ENCODE results near the gene SOX5. TPM values are rescaled to one million over a fixed set of nuclear protein-coding genes. Genes with fewer than 3 reads are reported as not detected.

SOX5 gene
- total and polyA plus RNA-seq, 5 donors, result 1.9 to 14.3 (median 10.0) TPM

- Histone ChIP-seq H3K4me1 (ENCODE audit: control insufficient read depth, insufficient read depth, low read length) (no peaks in the 10 kb centered on the region), H3K27me3 (ENCODE audit: control insufficient read depth, insufficient read depth) (no peaks in the 10 kb centered on the region), H3K4me3 (ENCODE audit: low read length) (no peak overlapping the region), H3K27ac (ENCODE audit: low read length) (no peak overlapping the region), H3K9me3 (ENCODE audit: control insufficient read depth, low read length) (no peaks in the 10 kb centered on the region)
- WGBS, result 96% methylated on average over 2 of the region's 2 CpGs
- DNase-seq (no peak), ATAC-seq (no peak)
- intact Hi-C loops (cut with DNase I), result no loop called here
Measured at GRCh38 chr12:23945249-23945648, 4.2 kb downstream of the SOX5 start.

- intact Hi-C loops (cut with DNase I), result no loop called here
- Histone ChIP-seq H3K9me3 (ENCODE audit: control insufficient read depth, low read length) (no peaks in the 10 kb centered on the region), H3K4me1 (ENCODE audit: control insufficient read depth, insufficient read depth, low read length) (no peaks in the 10 kb centered on the region), H3K27me3 (ENCODE audit: control insufficient read depth, insufficient read depth) (no peaks in the 10 kb centered on the region), H3K4me3 (ENCODE audit: low read length) (no peak overlapping the region), H3K27ac (ENCODE audit: low read length) (no peak overlapping the region)
- DNase-seq, result no peak
- WGBS, result 80% methylated on average over 5 of the region's 5 CpGs
- no peak for ATAC-seq
Measured at GRCh38 chr12:23944067-23944466, 5.4 kb downstream of the SOX5 start.

GRCh38 chr12:23942841-23943240 lies 6.6 kb downstream of the SOX5 start:
- 74% methylated on average over 4 of the region's 4 CpGs for WGBS
- Histone ChIP-seq H3K27me3 (ENCODE audit: control insufficient read depth, insufficient read depth) (no peaks in the 10 kb centered on the region), H3K4me3 (ENCODE audit: low read length) (no peak overlapping the region), H3K27ac (ENCODE audit: low read length) (no peak overlapping the region), H3K4me1 (ENCODE audit: control insufficient read depth, insufficient read depth, low read length) (no peaks in the 10 kb centered on the region), H3K9me3 (ENCODE audit: control insufficient read depth, low read length) (no peaks in the 10 kb centered on the region)
- intact Hi-C loops (cut with DNase I), result no loop called here
- no peak for DNase-seq
- ATAC-seq, result no peak

GRCh38 chr12:23941780-23942179 lies 7.7 kb downstream of the SOX5 start:
- H3K27me3 ChIP-seq (ENCODE audit: control insufficient read depth, insufficient read depth), result no peaks in the 10 kb centered on the region
- 73% methylated on average over 1 of the region's 1 CpG for WGBS
- H3K27ac ChIP-seq (ENCODE audit: low read length), result no peak overlapping the region
- intact Hi-C loops (cut with DNase I), result no loop called here
- ATAC-seq (no peak), DNase-seq (no peak)
- no peaks in the 10 kb centered on the region for H3K9me3 ChIP-seq (ENCODE audit: control insufficient read depth, low read length)
- no peaks in the 10 kb centered on the region for H3K4me1 ChIP-seq (ENCODE audit: control insufficient read depth, insufficient read depth, low read length)
- H3K4me3 ChIP-seq (ENCODE audit: low read length), result no peak overlapping the region

- no peaks in the 10 kb centered on the region for H3K4me1 ChIP-seq (ENCODE audit: control insufficient read depth, insufficient read depth, low read length)
- WGBS, result 93% methylated on average over 3 of the region's 3 CpGs
- H3K27me3 ChIP-seq (ENCODE audit: control insufficient read depth, insufficient read depth), result no peaks in the 10 kb centered on the region
- H3K9me3 ChIP-seq (ENCODE audit: control insufficient read depth, low read length), result no peaks in the 10 kb centered on the region
- intact Hi-C loops (cut with DNase I), result no loop called here
- no peak for ATAC-seq
- no peak for DNase-seq
- H3K27ac ChIP-seq (ENCODE audit: low read length), result no peak overlapping the region
- no peak overlapping the region for H3K4me3 ChIP-seq (ENCODE audit: low read length)
Measured at GRCh38 chr12:23938422-23938821, 11.0 kb downstream of the SOX5 start.

- Histone ChIP-seq H3K9me3 (ENCODE audit: control insufficient read depth, low read length) (no peaks in the 10 kb centered on the region), H3K27ac (ENCODE audit: low read length) (no peak overlapping the region), H3K4me1 (ENCODE audit: control insufficient read depth, insufficient read depth, low read length) (no peaks in the 10 kb centered on the region), H3K4me3 (ENCODE audit: low read length) (no peak overlapping the region), H3K27me3 (ENCODE audit: control insufficient read depth, insufficient read depth) (no peaks in the 10 kb centered on the region)
- ATAC-seq (no peak), DNase-seq (no peak)
- intact Hi-C loops (cut with DNase I), result no loop called here
- WGBS, result 90% methylated on average over 2 of the region's 2 CpGs
Measured at GRCh38 chr12:23931176-23931575, 18.3 kb downstream of the SOX5 start.

- 85% methylated on average over 2 of the region's 2 CpGs for WGBS
- no peak for ATAC-seq
- no peak for DNase-seq
Measured at GRCh38 chr12:23930599-23930998, 18.9 kb downstream of the SOX5 start.

GRCh38 chr12:23929906-23930305 lies 19.6 kb downstream of the SOX5 start:
- no peak for DNase-seq
- Histone ChIP-seq H3K27me3 (ENCODE audit: control insufficient read depth, insufficient read depth) (no peaks in the 10 kb centered on the region), H3K4me3 (ENCODE audit: low read length) (no peak overlapping the region), H3K27ac (ENCODE audit: low read length) (no peak overlapping the region), H3K4me1 (ENCODE audit: control insufficient read depth, insufficient read depth, low read length) (no peaks in the 10 kb centered on the region), H3K9me3 (ENCODE audit: control insufficient read depth, low read length) (no peaks in the 10 kb centered on the region)
- ATAC-seq, result no peak
- 82% methylated on average over 2 of the region's 2 CpGs for WGBS
- intact Hi-C loops (cut with DNase I), result no loop called here

More at GRCh38 chr12:23930599-23930998, 18.9 kb downstream of the SOX5 start:
- Histone ChIP-seq H3K4me3 (ENCODE audit: low read length) (no peak overlapping the region), H3K27me3 (ENCODE audit: control insufficient read depth, insufficient read depth) (no peaks in the 10 kb centered on the region), H3K27ac (ENCODE audit: low read length) (no peak overlapping the region), H3K9me3 (ENCODE audit: control insufficient read depth, low read length) (no peaks in the 10 kb centered on the region), H3K4me1 (ENCODE audit: control insufficient read depth, insufficient read depth, low read length) (no peaks in the 10 kb centered on the region)
- intact Hi-C loops (cut with DNase I), result no loop called here

- Histone ChIP-seq H3K9me3 (ENCODE audit: control insufficient read depth, low read length) (no peaks in the 10 kb centered on the region), H3K4me3 (ENCODE audit: low read length) (no peak overlapping the region), H3K4me1 (ENCODE audit: control insufficient read depth, insufficient read depth, low read length) (no peaks in the 10 kb centered on the region), H3K27me3 (ENCODE audit: control insufficient read depth, insufficient read depth) (no peaks in the 10 kb centered on the region), H3K27ac (ENCODE audit: low read length) (no peak overlapping the region)
- WGBS, result 87% methylated on average over 3 of the region's 3 CpGs
- ATAC-seq, result no peak
- no peak for DNase-seq
- intact Hi-C loops (cut with DNase I), result no loop called here
Measured at GRCh38 chr12:23927907-23928306, 21.6 kb downstream of the SOX5 start.

GRCh38 chr12:23921099-23921856 lies 28.2 kb downstream of the SOX5 start:
- DNase-seq, result no peak
- no peak for ATAC-seq
- Histone ChIP-seq H3K4me1 (ENCODE audit: control insufficient read depth, insufficient read depth, low read length) (no peaks in the 10 kb centered on the region), H3K9me3 (ENCODE audit: control insufficient read depth, low read length) (no peaks in the 10 kb centered on the region), H3K27me3 (ENCODE audit: control insufficient read depth, insufficient read depth) (no peaks in the 10 kb centered on the region), H3K27ac (ENCODE audit: low read length) (no peak overlapping the region), H3K4me3 (ENCODE audit: low read length) (peak overlapping the region; percentile 50)
- intact Hi-C loops (cut with DNase I), result no loop called here
- WGBS, result 66% methylated on average over 5 of the region's 5 CpGs

- H3K27ac ChIP-seq (ENCODE audit: low read length), result no peak overlapping the region
- 97% methylated on average over 3 of the region's 3 CpGs for WGBS
- no peaks in the 10 kb centered on the region for H3K27me3 ChIP-seq (ENCODE audit: control insufficient read depth, insufficient read depth)
- DNase-seq (no peak), ATAC-seq (no peak)
- no peak overlapping the region for H3K4me3 ChIP-seq (ENCODE audit: low read length)
- no peaks in the 10 kb centered on the region for H3K9me3 ChIP-seq (ENCODE audit: control insufficient read depth, low read length)
- H3K4me1 ChIP-seq (ENCODE audit: control insufficient read depth, insufficient read depth, low read length), result no peaks in the 10 kb centered on the region
- intact Hi-C loops (cut with DNase I), result no loop called here
Measured at GRCh38 chr12:23911574-23911973, 37.9 kb downstream of the SOX5 start.

GRCh38 chr12:23909551-23909950 lies 39.9 kb downstream of the SOX5 start:
- WGBS, result 84% methylated on average over 1 of the region's 1 CpG

More at GRCh38 chr12:23909551-23909950, 39.9 kb downstream of the SOX5 start:
- Histone ChIP-seq H3K27ac (ENCODE audit: low read length) (no peak overlapping the region), H3K4me1 (ENCODE audit: control insufficient read depth, insufficient read depth, low read length) (no peaks in the 10 kb centered on the region), H3K27me3 (ENCODE audit: control insufficient read depth, insufficient read depth) (no peaks in the 10 kb centered on the region), H3K9me3 (ENCODE audit: control insufficient read depth, low read length) (no peaks in the 10 kb centered on the region), H3K4me3 (ENCODE audit: low read length) (no peak overlapping the region)
- DNase-seq (no peak), ATAC-seq (no peak)
- intact Hi-C loops (cut with DNase I), result no loop called here

Data from right cardiac atrium (tissue), 5 donors.